ENCODE data around the gene PLXNA2. TPM values are rescaled to one million over a fixed set of nuclear protein-coding genes. Genes with fewer than 3 reads are reported as not detected.

PLXNA2 gene
- total RNA-seq, 1 experiment from 2014 or later = 10.2 TPM

DNA sequence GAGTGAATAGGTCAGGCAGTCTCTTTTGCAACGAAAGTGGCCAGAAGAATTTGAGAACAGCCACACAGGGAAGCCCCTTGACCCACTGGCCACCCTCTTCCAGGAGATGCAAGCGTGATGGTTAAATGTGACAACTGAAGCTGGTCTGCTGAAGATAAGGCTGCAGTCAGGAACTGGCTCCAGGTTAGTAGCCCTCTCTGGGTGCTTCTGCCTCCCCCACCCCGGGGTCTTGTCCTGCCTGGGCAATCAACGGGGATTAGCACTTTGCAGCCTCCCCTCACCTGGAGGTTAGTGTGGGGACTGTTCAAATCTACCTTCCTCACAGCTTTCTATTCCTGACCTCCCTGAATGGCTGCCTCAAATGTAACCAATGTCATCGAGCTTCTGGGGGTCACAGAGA is 125.9 kb downstream of the PLXNA2 start:
- no peaks in the 10 kb centered on the region for H4K20me1 ChIP-seq (ENCODE audit: insufficient read depth)
- POLR2A ChIA-PET (ENCODE audit: unreplicated experiment) = interaction anchor here (0.8 kb wide), 1 partner anchor 41 kb away, joined by 20 read pairs; no protein-coding TSS in a partner anchor
- peaks cover 20% of the 10 kb centered on the region for H3F3A ChIP-seq (ENCODE audit: insufficient read depth, low read depth)
- H3K27me3 ChIP-seq (ENCODE audit: insufficient read depth, low read depth) = no peaks in the 10 kb centered on the region
- no peak overlapping the region for H3K27ac ChIP-seq
- no peak overlapping the region for H3K4me2 ChIP-seq
- H3K36me3 ChIP-seq (ENCODE audit: low read depth) = no peaks in the 10 kb centered on the region
- no peak for DNase-seq
- intact Hi-C loops (cut with micrococcal nuclease; ENCODE audit: unreplicated experiment) = no loop called here
- peaks cover 33% of the 10 kb centered on the region for H3K4me1 ChIP-seq (replicated peaks; ENCODE audit: insufficient read depth)
- no peaks in the 10 kb centered on the region; the same call in 1 of the 2 replicates for H3K9me2 ChIP-seq (ENCODE audit: insufficient read depth)
- H3K9me3 ChIP-seq (ENCODE audit: insufficient read depth, low read depth) = no peaks in the 10 kb centered on the region
- CTCF ChIA-PET = interaction anchor here (0.7 kb wide), 1 partner anchor 119 kb away, joined by 15 read pairs; no protein-coding TSS in a partner anchor
- peaks cover 5% of the 10 kb centered on the region for H3K79me2 ChIP-seq (ENCODE audit: low read depth)
- H2AFZ ChIP-seq = no peak overlapping the region
- TF ChIP-seq EZH2 (IDR thresholded peaks at IDR 0.05; ENCODE audit: low read depth) = no peak
- TF ChIP-seq, protein P1, sequence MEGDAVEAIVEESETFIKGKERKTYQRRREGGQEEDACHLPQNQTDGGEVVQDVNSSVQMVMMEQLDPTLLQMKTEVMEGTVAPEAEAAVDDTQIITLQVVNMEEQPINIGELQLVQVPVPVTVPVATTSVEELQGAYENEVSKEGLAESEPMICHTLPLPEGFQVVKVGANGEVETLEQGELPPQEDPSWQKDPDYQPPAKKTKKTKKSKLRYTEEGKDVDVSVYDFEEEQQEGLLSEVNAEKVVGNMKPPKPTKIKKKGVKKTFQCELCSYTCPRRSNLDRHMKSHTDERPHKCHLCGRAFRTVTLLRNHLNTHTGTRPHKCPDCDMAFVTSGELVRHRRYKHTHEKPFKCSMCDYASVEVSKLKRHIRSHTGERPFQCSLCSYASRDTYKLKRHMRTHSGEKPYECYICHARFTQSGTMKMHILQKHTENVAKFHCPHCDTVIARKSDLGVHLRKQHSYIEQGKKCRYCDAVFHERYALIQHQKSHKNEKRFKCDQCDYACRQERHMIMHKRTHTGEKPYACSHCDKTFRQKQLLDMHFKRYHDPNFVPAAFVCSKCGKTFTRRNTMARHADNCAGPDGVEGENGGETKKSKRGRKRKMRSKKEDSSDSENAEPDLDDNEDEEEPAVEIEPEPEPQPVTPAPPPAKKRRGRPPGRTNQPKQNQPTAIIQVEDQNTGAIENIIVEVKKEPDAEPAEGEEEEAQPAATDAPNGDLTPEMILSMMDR (conservative IDR thresholded peaks at IDR 0.05) = no peak
- BruUV-seq (replicated peaks) = no TSS peak
- H3K4me3 ChIP-seq = no peak overlapping the region

DNA sequence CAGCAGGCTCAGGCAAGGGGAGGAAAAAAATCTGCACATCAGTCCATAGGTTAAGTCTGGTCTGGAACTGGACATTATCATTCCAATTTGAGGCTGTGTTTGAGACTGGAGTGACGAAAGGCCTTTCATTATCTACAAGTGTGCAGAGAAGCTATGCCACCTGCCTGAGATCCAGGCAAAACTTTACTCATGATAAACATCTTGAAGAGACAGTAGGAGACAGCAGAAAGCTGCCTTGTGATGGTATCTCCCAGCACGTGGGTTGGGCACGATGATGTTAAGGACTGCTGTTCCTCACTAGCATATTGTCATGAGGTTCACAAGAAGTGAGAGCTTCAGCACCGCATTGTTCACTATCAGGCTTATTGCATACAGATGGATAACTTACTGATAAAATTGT is 126.4 kb downstream of the PLXNA2 start:
- no peaks in the 10 kb centered on the region; the same call in 1 of the 2 replicates for H3K9me2 ChIP-seq (ENCODE audit: insufficient read depth)
- POLR2A ChIA-PET (ENCODE audit: unreplicated experiment) = interaction anchor here (0.8 kb wide), 1 partner anchor 41 kb away, joined by 20 read pairs; no protein-coding TSS in a partner anchor
- no peak overlapping the region for H3K27ac ChIP-seq
- peaks cover 5% of the 10 kb centered on the region; the same call in 1 of the 2 replicates for H3K79me2 ChIP-seq (ENCODE audit: low read depth)
- H3K4me2 ChIP-seq = no peak overlapping the region
- H3K4me1 ChIP-seq (replicated peaks; ENCODE audit: insufficient read depth) = peaks cover 33% of the 10 kb centered on the region
- no peak overlapping the region for H3K4me3 ChIP-seq
- CTCF ChIA-PET = interaction anchor here (0.7 kb wide), 1 partner anchor 119 kb away, joined by 15 read pairs; no protein-coding TSS in a partner anchor
- H3K9me3 ChIP-seq (ENCODE audit: insufficient read depth, low read depth) = no peaks in the 10 kb centered on the region
- no peak overlapping the region for H2AFZ ChIP-seq
- H3K36me3 ChIP-seq (ENCODE audit: low read depth) = no peaks in the 10 kb centered on the region
- TF ChIP-seq, protein P1 (conservative IDR thresholded peaks at IDR 0.05) = no peak
- no peak for TF ChIP-seq EZH2 (IDR thresholded peaks at IDR 0.05; ENCODE audit: low read depth)
- DNase-seq = no peak
- H3K27me3 ChIP-seq (ENCODE audit: insufficient read depth, low read depth) = no peaks in the 10 kb centered on the region
- BruUV-seq (replicated peaks) = no TSS peak
- H3F3A ChIP-seq (ENCODE audit: insufficient read depth, low read depth) = peaks cover 20% of the 10 kb centered on the region
- intact Hi-C loops (cut with micrococcal nuclease; ENCODE audit: unreplicated experiment) = no loop called here
- H4K20me1 ChIP-seq (ENCODE audit: insufficient read depth) = no peaks in the 10 kb centered on the region

DNA sequence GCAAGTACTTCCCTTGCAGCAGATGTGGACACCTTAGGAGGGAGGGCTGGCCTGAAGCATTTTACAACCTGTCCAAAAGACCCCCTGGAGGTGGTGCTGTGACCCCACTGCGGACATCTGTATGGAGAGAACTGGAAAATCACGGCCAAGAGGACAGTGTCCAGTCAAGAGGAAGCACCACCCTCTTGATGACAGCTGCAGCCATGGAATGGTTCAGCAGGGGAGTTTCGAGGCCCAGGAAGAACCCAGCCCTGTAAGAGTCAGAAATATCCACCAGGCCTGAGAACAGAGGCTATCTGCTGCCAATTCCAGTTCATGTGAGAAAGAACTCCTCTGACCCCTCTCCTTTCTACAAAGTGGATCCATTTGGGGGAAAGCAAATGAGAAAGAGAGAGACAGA is 126.8 kb downstream of the PLXNA2 start:
- ChIA-PET CTCF (no interaction called here), POLR2A (ENCODE audit: unreplicated experiment) (no interaction called here)
- peaks cover 5% of the 10 kb centered on the region; the same call in 1 of the 2 replicates for H3K79me2 ChIP-seq (ENCODE audit: low read depth)
- H2AFZ ChIP-seq = no peak overlapping the region
- TF ChIP-seq, protein P1 (conservative IDR thresholded peaks at IDR 0.05) = no peak
- TF ChIP-seq EZH2 (IDR thresholded peaks at IDR 0.05; ENCODE audit: low read depth) = no peak
- no peaks in the 10 kb centered on the region for H3K36me3 ChIP-seq (ENCODE audit: low read depth)
- intact Hi-C loops (cut with micrococcal nuclease; ENCODE audit: unreplicated experiment) = no loop called here
- no peaks in the 10 kb centered on the region for H3K27me3 ChIP-seq (ENCODE audit: insufficient read depth, low read depth)
- no peak for DNase-seq
- H3K27ac ChIP-seq = no peak overlapping the region
- H4K20me1 ChIP-seq (ENCODE audit: insufficient read depth) = no peaks in the 10 kb centered on the region
- H3K4me3 ChIP-seq = no peak overlapping the region
- H3K4me2 ChIP-seq = no peak overlapping the region
- H3F3A ChIP-seq (ENCODE audit: insufficient read depth, low read depth) = peaks cover 20% of the 10 kb centered on the region
- peaks cover 37% of the 10 kb centered on the region for H3K4me1 ChIP-seq (replicated peaks; ENCODE audit: insufficient read depth)
- no peaks in the 10 kb centered on the region for H3K9me3 ChIP-seq (ENCODE audit: insufficient read depth, low read depth)
- BruUV-seq (replicated peaks) = no TSS peak
- no peaks in the 10 kb centered on the region; the same call in 1 of the 2 replicates for H3K9me2 ChIP-seq (ENCODE audit: insufficient read depth)

Data from PC-9 (cell line).